Measurements from ENCODE around the gene AP4M1.

The AP4M1 gene

GRCh38 chr7:100088095-100088620 is 13.3 kb upstream of the AP4M1 start:
- Mint-ChIP-seq H3K9me3 (no peaks in the 10 kb centered on the region), H3K36me3 (ENCODE audit: low read depth) (peaks cover 22% of the 10 kb centered on the region), H3K27ac (peak overlapping the region; percentile 92 to 98 (median 96)), H3K27me3 (ENCODE audit: low read depth) (no peaks in the 10 kb centered on the region), H3K4me1 (peaks cover 18% of the 10 kb centered on the region), H3K4me3 (peak overlapping the region; percentile 90 to 97 (median 96))
- TF ChIP-seq CTCF (IDR thresholded peaks at IDR 0.05; ENCODE audit: unreplicated experiment in 3 of 3), result no peak

- Mint-ChIP-seq H3K27ac (peak within 1 kb of the TSS; percentile 92 to 98 (median 96)), H3K27me3 (ENCODE audit: low read depth) (no peaks in the 10 kb centered on the region), H3K9me3 (no peaks in the 10 kb centered on the region), H3K36me3 (ENCODE audit: low read depth) (peaks cover 28% of the 10 kb centered on the region), H3K4me1 (peaks cover 18% of the 10 kb centered on the region), H3K4me3 (peak within 1 kb of the TSS; percentile 90 to 97 (median 96))
- TF ChIP-seq CTCF (IDR thresholded peaks at IDR 0.05; ENCODE audit: unreplicated experiment in 3 of 3), result no peak
These were observed 12.6 kb upstream of the AP4M1 start, which contains the start of gene COPS6 for GRCh38 chr7:100088621-100089457. TSS of gene COPS6 (plus strand) at chr7:100088969. CDS start at chr7:100088991, 22 bp downstream.

- TF ChIP-seq CTCF (IDR thresholded peaks at IDR 0.05; ENCODE audit: unreplicated experiment in 3 of 3), result no peak
- H3K27me3 Mint-ChIP-seq (ENCODE audit: low read depth), result no peaks in the 10 kb centered on the region
- H3K4me1 Mint-ChIP-seq, result peaks cover 18% of the 10 kb centered on the region
- peaks cover 36% of the 10 kb centered on the region for H3K36me3 Mint-ChIP-seq (ENCODE audit: low read depth)
- peak overlapping the region; percentile 90 to 97 (median 96) for H3K4me3 Mint-ChIP-seq
- no peaks in the 10 kb centered on the region for H3K9me3 Mint-ChIP-seq
- H3K27ac Mint-ChIP-seq, result peak overlapping the region; percentile 90 to 98 (median 92)
These were observed 11.8 kb upstream of the AP4M1 start for GRCh38 chr7:100089458-100090196.

DNA sequence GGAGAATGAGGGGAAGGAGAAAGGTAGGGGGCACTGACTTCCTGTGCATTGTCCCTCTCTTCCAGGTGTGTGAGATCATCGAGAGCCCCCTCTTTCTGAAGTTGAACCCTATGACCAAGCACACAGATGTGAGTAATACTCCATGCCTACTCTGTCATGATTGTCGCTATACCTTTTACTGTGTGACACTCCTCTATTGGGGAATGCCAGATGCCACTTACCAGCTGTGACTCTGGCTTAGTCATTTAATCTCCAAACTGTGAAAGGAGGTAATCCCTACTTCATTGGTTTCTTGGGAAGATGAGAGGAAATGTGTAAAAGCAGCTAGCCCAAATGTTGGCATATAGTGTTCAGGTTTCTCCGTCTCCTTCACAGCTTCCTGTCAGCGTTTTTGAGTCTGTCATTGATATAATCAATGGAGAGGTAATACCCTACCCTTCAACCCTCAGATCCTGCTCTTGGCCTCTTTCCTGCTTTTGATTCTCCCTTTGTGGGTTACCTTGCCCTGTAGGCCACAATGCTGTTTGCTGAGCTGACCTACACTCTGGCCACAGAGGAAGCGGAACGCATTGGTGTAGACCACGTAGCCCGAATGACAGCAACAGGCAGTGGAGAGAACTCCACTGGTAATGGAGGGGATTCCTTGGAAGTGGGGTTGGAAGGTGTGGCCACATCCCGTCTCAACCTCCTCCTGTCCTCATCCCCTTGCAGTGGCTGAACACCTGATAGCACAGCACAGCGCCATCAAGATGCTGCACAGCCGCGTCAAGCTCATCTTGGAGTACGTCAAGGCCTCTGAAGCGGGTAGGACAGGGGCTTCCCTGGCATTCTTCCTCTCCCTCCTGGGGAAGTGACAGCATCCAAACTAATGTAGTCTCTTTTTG is 10.7 kb upstream of the AP4M1 start:
- peak overlapping the region; percentile 15 to 75 (median 62) for H3K27ac Mint-ChIP-seq
- H3K27me3 Mint-ChIP-seq (ENCODE audit: low read depth), result no peaks in the 10 kb centered on the region
- H3K4me3 Mint-ChIP-seq, result peak overlapping the region; percentile 60 to 97 (median 96)
- H3K36me3 Mint-ChIP-seq (ENCODE audit: low read depth), result peaks cover 48% of the 10 kb centered on the region
- H3K9me3 Mint-ChIP-seq, result no peaks in the 10 kb centered on the region
- H3K4me1 Mint-ChIP-seq, result peaks cover 18% of the 10 kb centered on the region
- no peak for TF ChIP-seq CTCF (IDR thresholded peaks at IDR 0.05; ENCODE audit: unreplicated experiment in 3 of 3)

DNA sequence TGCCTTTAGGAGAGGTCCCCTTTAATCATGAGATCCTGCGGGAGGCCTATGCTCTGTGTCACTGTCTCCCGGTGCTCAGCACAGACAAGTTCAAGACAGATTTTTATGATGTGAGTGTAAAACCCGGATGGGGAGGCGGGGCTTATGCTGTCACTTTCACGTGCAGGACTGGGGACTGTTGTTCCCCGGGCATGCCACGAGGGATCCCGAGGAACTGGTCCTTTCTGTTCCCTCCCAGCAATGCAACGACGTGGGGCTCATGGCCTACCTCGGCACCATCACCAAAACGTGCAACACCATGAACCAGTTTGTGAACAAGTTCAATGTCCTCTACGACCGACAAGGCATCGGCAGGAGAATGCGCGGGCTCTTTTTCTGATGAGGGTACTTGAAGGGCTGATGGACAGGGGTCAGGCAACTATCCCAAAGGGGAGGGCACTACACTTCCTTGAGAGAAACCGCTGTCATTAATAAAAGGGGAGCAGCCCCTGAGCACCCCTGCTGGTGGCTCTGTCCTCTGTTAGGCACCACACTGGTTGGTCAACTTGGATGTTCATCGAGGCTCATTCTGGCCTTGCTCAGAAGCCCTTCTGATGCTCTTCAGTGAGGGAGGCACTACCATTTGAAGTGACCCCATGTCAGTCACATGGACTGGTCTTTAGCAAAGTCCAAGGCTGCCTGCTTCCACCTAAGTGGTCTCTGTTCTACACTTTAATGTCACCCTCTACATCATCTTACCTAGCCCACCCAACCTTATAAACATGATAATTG is 9.8 kb upstream of the AP4M1 start:
- Mint-ChIP-seq H3K27ac (peak overlapping the region in 2 of 3 experiments; percentile 67 to 75), H3K4me3 (peak overlapping the region; percentile 60 to 97 (median 96)), H3K9me3 (no peaks in the 10 kb centered on the region), H3K36me3 (ENCODE audit: low read depth) (peaks cover 54% of the 10 kb centered on the region), H3K27me3 (ENCODE audit: low read depth) (no peaks in the 10 kb centered on the region), H3K4me1 (peaks cover 18% of the 10 kb centered on the region)
- TF ChIP-seq CTCF (IDR thresholded peaks at IDR 0.05; ENCODE audit: unreplicated experiment in 3 of 3), result no peak

All from nephron (organoid).